Bronchial epithelial cell (primary cell): ENCODE measurements around the gene ARMH2. TPM values are rescaled to one million over a fixed set of nuclear protein-coding genes. Genes with fewer than 3 reads are reported as not detected.

Experiments used
- DNase-seq: peaks from one replicate; pipeline ENCODE4 v3.0.0-alpha.2; 2010; ENCODE audit warnings: low read depth
- FAIRE-seq: peaks from 2 replicates; lab custom pipeline; 2011; peaks lifted over from hg19 to GRCh38; lab: Jason Lieb, UNC
- H3K27me3 ChIP-seq: 2 replicates; pipeline ENCODE4 v1.5.1; 2011; ENCODE audit warnings: low read length; ENCODE audit not compliant: control insufficient read depth, insufficient read depth
- H3K36me3 ChIP-seq: 2 replicates; pipeline ENCODE4 v1.5.1; 2011; ENCODE audit warnings: low read length; ENCODE audit not compliant: control insufficient read depth, insufficient read depth
- H3K4me3 ChIP-seq: 2 replicates; pipeline ENCODE4 v1.5.1; 2011; ENCODE audit warnings: mild to moderate bottlenecking, low read depth, low read length, control low read depth
- CTCF ChIP-seq: IDR thresholded peaks from 2 replicates; pipeline ENCODE4 v1.5.1; 2011; ENCODE audit warnings: mild to moderate bottlenecking, moderate library complexity, low read length, control low read depth, inconsistent platforms; ENCODE audit not compliant: insufficient read depth, severe bottlenecking
- total RNA-seq: library from RNA; depleted of rRNA; stranded (reverse); fragments of >200 nt; gene quantifications from 2 replicates; pipeline ENCODE4 v1.2.1, GENCODE V29; 2014

ARMH2 gene
- total RNA-seq, 1 donor from 2014 or later = not detected

DNA sequence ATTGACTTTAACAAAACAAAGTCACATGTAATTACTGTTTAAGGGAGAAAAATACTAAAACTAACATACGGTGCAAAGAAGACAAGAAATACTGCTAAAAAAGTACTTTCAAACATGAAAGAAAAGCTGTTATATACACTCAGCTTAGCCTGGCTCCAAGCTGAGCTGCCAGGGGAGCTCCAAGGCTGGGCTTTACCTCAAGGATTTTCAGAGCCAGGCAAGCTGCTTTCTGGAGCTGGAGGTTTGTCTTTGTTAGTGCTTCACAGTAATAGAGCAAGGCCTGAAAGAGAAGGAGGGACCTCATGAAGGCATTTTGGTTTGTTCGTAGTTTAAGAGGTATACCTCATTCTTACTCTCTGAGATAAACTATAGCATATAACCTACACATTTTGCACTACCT is 19.6 kb upstream of the ARMH2 start:
- Histone ChIP-seq H3K36me3 (no peaks in the 10 kb centered on the region), H3K4me3 (no peak overlapping the region), H3K27me3 (no peaks in the 10 kb centered on the region)
- TF ChIP-seq CTCF = no peak
- FAIRE-seq (no peak), DNase-seq (no peak)

DNA sequence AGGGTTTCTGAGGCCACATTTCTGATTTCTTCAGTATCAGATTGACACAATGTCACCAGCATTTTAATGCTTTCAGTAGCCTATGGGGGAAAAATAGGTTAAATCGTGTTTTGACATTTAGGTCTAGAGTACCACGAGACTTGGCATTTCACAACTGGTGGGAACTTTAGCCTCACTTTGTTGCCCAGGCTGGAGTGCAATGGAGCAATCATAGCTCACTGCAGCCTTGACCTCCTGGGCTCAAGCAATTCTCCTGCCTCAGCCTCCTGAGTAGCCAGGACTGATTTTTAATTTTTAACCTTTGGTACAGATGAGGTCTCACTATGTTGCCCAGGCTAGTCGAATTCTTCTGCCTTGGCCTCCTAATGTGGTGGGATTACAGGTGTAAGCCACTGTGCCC is 11.0 kb upstream of the ARMH2 start:
- Histone ChIP-seq H3K36me3 (no peaks in the 10 kb centered on the region), H3K27me3 (no peaks in the 10 kb centered on the region), H3K4me3 (no peak overlapping the region)
- FAIRE-seq = no peak
- TF ChIP-seq CTCF = no peak
- DNase-seq = no peak

DNA sequence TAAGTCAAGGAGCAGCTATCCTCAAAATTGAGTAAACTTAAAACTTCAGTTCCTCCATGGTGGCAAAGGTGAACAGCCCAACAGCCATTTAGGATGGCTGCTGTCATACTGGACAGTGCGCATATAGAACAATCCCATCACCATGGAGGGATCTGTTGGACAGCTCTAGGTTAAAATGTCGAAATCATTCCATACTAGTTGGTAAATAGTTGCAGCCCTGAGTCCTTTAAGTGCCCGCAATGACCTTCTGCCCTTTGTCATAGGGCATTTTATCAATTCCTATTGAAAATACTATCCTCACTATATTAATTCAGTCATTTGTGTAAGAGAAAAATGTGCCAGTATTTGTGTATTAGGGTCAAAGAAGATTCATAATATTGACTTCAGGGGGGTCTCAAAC is 8.9 kb upstream of the ARMH2 start:
- FAIRE-seq = no peak
- no peak for TF ChIP-seq CTCF
- H3K4me3 ChIP-seq = no peak overlapping the region
- H3K27me3 ChIP-seq = no peaks in the 10 kb centered on the region
- no peak for DNase-seq
- no peaks in the 10 kb centered on the region for H3K36me3 ChIP-seq

DNA sequence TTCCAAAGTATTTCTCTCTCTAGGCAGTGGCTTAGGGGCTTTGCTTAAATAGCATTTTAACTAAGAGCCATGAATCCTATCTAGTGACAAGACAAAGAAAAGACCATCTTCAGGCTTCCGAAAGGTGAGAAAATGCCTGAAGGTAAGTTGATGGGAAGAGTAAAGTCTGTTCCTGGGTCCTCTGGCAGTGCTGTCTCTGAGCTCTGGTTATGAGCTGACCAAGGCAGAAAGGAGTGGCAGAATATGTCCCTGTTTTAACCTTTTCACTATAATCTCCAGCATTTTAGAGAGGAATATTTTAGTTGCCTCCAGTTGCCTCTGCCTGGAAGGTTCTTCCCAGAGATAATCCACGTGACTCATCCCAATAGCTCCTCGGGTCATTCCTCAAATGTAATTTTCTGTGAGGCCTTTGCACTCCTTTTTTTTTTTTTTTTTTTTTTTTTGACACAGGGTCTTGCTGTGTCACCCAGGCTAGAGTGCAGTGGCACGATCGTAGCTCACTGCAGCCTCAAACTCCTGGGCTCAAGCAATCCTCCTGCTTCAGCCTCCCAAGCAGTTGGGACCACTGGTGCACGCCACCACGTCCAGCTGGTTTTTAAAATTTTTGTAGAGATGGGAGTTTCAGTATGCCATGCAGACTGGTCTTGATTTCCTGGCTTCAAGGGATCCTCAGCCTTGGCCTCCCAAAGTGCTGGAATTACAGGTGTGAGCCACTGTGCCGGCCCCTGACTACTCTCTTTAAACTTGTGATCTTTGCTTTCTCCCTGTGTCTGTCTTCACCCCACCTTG is 3.7 kb upstream of the ARMH2 start:
- DNase-seq = no peak
- no peak for TF ChIP-seq CTCF
- no peak for FAIRE-seq
- Histone ChIP-seq H3K4me3 (no peak overlapping the region), H3K36me3 (no peaks in the 10 kb centered on the region), H3K27me3 (no peaks in the 10 kb centered on the region)

DNA sequence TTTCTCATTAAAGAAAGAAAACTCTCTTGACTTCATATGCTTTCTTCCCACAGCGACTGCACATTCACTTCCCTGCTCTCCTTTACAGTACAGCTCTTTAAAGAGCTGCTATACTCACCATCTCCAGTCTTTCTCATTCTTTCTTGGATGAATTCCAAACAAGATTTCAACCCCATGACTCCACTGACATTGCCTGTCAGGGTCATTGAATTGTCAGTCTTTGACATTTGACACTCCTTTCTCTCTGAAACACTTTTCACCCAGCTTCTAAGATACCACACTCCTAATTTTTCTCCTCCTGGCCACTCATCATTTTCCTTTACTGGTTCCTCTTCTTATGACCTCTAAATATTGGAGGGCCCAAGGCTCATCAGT is 811 bp upstream of the ARMH2 start:
- no peak for TF ChIP-seq CTCF

More for the DNA sequence above, 811 bp upstream of the ARMH2 start:
- Histone ChIP-seq H3K36me3 (no peaks in the 10 kb centered on the region), H3K27me3 (no peaks in the 10 kb centered on the region), H3K4me3 (no peak overlapping the region)
- no peak for FAIRE-seq
- DNase-seq = peak; percentile 27
